T47D (cell line): Measurements from ENCODE around the gene COL4A2.

Source experiments
- DNase-seq, 2 experiments: peaks; one replicate each; pipeline versions ENCODE4 v3.0.0 to v3.0.0-alpha.2; 2011 to 2012; ENCODE audit warnings: low read depth in 1 of 2, low spot score in 1 of 2
- JUND ChIP-seq: IDR thresholded peaks from 2 replicates; pipeline ENCODE4 v1.6.1; 2012; ENCODE audit warnings: low read depth
- in situ Hi-C: cut with HindIII; loops from 2 replicates; pipeline ENCODE4 v1.10.0; 2016; ENCODE audit warnings: low sequenced_read_pairs, low pct_unique_long_range_greater_than_20kb

Gene COL4A2

DNA sequence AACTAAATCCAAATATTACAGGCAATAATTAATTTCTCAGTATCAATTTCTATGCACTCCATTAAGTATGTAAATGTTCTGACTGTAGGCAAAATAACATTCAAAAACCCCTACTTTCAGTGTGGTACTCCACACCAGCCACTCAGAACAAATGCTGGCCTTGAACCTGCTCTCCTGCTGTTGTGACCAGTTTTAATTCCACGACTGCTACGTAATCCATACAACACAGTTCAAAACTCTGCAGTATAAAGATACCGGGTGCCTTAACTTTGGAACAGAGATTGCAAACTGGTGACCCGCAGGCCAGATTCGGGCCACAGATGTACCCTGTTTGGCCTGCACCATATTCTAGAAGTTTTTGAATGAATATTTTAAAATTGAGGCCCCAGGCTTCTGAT is 30.5 kb upstream of the COL4A2 start:
- DNase-seq, result no peak
- in situ Hi-C loops, result no loop called here
- TF ChIP-seq JUND, result no peak

DNA sequence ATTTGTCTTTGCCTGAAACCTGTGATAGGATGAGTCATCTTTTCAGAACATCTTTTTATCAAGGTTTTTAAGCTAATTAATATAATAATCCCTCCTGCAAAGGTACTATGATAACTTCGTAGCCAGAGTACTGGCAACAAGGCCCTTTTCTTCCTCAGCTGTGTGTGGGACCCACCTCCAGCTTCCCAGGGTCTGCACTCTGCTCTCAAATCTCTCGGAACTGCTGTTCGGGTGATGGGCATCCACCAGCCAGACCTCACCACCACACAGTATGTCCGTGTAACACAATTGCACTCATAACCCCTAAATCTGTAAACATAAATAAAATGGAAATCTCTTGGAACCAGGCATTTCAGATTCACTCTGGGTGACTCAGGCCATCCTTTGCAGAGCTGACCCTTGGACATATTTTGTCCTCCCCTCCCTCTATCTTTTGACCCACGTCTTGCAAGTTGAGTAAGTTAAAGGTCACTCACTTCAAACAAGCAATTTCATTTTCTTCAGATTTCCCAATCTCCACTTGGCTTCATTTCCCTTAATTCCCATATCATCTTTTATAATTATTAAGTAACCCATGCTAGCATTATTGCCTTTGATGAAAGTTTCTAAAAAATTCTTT is 29.6 kb upstream of the COL4A2 start:
- no peak for DNase-seq
- in situ Hi-C loops, result no loop called here
- no peak for TF ChIP-seq JUND

DNA sequence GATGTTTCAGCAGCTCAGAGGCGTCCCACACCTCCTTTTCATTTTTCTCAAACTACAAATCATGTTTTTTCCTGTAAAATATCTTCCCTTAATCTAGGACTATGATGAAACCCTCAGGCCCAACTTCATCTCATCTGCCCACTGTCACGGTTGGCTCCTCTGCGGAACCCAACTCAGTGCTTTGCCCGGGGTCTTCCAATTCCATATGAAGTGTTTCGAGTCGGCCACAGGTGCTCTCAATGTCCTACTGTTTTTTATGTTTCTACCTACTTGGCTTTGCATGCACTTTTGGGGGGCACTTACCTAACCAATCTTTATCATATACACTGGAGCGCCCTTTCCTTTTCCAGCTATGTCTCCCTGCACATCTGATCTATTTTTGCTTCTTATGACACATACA is 28.2 kb upstream of the COL4A2 start:
- no peak for TF ChIP-seq JUND
- DNase-seq, result no peak
- in situ Hi-C loops, result no loop called here

DNA sequence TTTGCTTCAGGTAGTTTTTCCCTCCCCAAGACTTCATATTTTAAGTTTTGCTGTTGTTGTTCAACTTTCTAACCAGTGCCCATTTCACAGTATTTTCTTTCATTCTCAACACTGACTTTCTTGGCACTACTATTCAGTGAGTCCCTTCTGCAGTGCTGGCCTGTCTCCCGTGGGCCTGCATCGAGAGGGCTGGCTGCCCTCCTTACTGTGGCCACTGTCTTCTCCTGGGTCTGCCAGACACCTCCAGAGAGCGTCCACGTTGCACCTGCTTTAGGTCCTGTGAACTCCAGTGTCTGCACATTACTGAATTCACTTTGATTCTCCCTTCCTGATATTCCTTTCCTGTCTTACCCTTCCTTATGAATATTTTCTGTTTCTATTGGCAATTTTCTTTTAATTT is 27.4 kb upstream of the COL4A2 start:
- no peak for TF ChIP-seq JUND
- DNase-seq, result no peak
- in situ Hi-C loops, result no loop called here

DNA sequence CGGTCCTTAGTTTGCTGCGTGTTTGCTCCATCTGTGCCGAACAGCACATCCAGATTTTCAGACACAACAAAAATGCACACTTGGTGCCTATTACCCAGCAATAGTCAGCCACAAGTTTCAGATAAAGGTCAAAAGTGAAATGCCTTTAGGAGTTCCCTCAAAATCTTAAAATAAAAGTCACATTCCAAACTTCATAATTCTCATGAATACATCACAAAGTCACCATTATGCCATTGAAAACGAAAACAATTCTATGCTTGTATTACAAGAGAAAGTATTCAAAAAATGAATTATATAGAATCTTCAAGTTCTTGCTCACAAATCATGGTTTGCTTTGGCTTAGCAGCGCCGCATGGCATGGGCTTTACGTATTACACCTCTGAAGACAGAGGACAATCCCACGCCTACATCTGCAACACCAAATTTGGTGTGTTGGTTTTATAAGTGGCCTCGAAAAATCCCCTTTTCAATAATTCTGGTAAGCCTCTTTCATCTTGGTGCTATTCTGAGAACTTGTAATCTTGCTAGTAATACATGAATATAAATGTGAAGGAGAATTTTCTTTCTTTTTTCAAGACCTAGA is 26.8 kb upstream of the COL4A2 start:
- TF ChIP-seq JUND, result no peak
- in situ Hi-C loops, result no loop called here

DNA sequence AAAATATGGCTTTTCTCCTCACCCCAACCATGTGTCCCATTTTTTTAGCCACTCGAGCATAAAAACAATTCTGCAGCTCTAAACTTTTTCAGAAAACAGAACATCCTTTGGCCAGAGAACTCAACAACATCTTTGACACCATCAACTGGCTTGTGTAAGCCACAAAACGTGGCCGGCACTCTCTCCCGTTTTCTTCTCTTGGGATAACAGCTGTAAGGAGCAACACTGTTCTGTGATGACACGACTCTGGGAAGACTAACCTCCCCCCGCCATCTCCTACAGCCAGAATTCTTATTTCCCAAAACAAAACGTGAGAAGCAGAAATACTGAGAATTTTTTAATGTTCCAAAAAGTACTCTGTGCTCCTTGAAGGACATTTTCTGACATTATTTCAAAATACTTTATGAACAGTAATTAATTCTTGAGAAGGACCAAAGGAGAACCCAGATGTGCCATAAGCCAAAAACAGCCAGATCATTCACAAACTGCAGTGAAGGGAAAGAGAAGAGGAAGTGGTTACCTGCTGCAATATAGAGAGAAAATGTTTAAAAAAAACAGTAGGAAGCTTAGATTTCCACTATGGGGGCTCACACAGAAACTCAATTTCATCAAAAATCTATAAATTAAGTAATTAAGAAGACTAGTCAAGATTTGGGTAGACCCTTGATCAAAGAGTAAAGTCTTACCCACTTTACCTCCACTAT is 25.9 kb upstream of the COL4A2 start:
- in situ Hi-C loops, result no loop called here

More for the DNA sequence above, 26.8 kb upstream of the COL4A2 start:
- no peak for DNase-seq

DNA sequence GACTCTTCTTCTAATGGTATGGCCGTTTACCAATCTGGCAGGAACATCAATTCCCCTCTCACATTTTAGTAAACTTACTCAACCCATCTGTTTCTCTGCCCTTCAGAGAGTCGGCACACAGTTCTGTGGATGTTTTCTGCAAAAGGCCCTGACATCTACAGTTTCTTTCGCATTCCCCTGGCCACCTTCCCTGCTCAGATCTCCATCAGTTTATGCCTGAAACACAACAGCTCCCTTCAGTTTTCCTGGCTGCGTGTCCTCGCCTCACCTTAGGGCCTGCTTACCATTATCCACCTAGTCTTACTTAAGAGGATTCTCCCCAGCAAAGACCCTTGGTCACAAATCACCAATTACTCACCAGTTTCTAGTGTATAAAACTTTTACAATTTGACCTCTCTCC is 25.3 kb upstream of the COL4A2 start:
- no peak for DNase-seq
- TF ChIP-seq JUND, result no peak
- in situ Hi-C loops, result no loop called here

More for the DNA sequence above, 25.9 kb upstream of the COL4A2 start:
- DNase-seq, result no peak
- TF ChIP-seq JUND, result no peak

DNA sequence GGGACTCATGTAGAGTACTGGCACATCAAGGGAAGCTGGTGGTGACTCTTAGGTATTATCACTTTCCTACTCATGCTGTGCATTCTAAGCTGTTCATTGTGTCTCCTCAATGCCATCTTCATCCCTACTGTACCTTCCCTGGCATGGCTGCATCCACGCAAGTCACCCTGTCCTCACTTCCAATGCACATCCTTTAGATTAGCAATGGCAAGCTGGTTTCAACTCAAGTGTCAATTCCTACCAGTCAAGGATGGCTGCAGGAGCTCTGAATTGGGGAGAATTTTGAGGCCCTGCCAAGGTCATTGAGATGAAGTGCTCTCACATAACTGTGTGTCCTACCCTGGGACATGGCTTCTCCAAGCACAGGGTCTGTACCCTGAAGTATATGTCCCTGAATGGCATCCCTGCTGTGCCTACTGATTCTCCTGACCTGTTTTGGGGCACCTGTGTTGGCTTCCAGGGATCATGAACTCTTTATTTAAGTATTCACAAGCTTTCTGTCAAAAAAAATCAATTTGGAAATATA is 24.7 kb upstream of the COL4A2 start:
- no peak for TF ChIP-seq JUND
- DNase-seq, result no peak
- in situ Hi-C loops, result no loop called here

DNA sequence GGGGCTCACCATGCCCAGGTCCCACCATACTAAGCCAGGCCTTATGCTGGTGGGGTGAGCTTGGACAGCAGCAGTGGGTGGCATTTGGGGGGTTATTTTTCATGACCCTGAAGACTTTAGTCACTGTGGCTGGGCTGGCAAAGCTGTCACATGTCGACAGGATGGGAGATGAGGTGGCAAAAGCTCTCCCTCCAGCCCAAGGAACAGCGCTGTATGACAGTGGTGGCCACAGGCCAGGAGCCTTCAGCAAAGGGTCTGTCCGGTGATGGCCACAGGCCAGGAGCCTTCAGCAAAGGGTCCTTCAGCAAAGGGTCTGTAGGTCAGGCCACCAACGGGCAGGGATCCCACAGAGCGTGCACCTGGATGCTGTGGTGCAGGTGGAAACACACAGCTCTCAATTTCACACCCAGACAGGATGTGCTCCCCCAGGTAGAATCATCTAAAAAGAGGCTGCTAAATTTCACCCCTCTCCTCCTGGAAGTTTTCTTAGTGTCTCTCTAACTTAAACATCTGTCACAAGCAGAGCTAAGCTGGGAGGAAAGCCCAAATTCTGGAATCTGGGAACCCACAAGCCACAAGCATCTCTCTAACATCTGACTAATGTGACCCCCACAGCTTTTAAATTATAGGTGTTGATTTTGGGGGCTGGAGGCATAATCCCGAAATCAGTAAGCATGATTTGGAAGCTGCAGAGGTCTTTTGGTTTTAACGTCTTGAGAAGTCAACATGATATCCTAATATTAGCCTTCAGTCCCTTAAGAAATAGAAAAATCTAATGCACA is 23.2 kb upstream of the COL4A2 start:
- no peak for DNase-seq
- TF ChIP-seq JUND, result no peak
- in situ Hi-C loops, result no loop called here

DNA sequence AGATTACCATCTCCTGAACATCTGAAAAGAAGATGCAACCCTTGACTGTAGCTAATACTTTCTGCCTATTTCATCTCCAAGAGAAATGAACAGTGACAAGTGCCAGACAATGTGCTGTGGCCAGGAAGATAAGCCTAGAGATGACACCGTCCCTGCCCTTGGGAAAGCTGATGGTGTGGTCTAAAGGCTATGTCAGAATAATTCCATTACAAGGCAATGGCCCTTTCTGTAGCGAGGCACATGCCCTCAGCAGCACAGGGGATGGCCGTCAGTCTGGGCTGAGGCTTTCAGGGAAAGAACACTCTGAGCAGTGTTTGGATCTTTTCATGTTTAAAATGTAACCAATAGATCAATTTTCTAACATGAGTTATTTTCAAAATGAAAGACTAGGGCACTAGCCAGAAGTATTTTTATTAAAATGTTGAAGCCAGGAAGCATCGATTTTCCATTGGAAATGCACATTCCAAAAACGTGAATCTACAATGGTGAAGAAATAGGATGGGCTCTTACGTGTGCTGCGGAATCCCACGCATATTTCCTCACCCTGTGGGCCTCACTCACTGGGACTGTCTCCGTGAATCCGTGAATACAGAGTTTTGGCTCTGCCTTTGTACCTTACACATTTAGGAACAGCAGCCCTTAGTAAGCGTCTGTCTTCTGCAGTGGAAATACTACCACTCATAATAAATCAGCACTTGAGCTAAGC is 22.2 kb upstream of the COL4A2 start:
- in situ Hi-C loops, result no loop called here
- no peak for DNase-seq

DNA sequence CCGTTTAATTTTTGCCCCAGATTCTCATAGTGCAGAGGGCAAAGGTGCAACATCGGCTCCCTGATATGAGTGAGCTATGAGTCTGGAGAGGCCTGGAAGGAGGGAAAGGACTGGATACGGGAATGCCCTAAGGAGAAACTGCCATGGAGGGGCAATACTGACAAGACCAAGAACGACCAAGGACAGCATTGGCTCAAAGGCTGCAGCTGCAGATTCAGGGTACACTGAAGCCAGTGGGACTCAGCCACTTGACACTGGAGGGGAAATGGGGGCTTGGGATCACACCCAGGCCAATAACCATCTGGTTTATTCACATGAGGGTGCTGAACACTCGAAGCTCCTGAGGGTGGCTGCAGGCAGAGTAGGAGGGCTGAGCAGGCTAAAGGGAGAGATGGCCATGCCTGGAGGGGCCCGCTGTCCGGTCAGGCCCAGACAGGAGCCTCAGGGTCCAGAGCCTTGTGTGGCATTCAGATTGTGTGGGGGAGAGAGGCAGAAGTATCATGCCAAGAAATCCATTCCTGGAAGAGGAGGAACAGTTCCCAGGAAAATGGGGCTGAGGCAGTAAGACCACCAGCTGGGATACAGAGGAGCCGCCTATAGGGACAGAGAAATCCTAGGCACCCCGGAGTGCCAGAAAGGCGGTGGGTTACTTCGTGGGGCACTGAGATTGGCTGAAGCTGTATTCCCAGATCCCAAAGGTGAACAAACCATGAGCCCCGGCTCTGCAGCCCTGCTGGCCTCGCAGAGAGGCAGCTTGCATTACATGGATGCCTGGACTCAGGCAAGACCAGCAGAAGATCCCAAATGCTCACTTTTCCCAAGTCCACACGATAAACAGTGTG is 20.9 kb upstream of the COL4A2 start:
- TF ChIP-seq JUND, result no peak
- DNase-seq, result no peak
- in situ Hi-C loops, result no loop called here

More for the DNA sequence above, 22.2 kb upstream of the COL4A2 start:
- TF ChIP-seq JUND, result no peak
